ENCODE results near the gene EYS. TPM values are rescaled to one million over a fixed set of nuclear protein-coding genes. Genes with fewer than 3 reads are reported as not detected.

Gene EYS
- total and polyA plus RNA-seq, 8 donors: 0.55 to 0.58 TPM; not detected in 6

GRCh38 chr6:64074981-64075380, 1632.0 kb downstream of the EYS start:
- intact Hi-C loops (cut with DNase I; ENCODE audit: low total_unique reads): no loop called here
- TF ChIP-seq POLR2A (IDR thresholded peaks at IDR 0.05): no peak
- H3K36me3 ChIP-seq: no peaks in the 10 kb centered on the region
- H3K4me1 ChIP-seq: no peaks in the 10 kb centered on the region
- 24 to 46% (median 44%) methylated on average over 1 of the region's 1 CpG for WGBS, 5 donors
- H3K27ac ChIP-seq: no peak overlapping the region
- DNase-seq: no peak
- no peaks in the 10 kb centered on the region for H3K9me3 ChIP-seq
- no peak overlapping the region for H3K4me3 ChIP-seq
- H3K27me3 ChIP-seq: no peaks in the 10 kb centered on the region

- Histone ChIP-seq H3K36me3 (no peaks in the 10 kb centered on the region), H3K4me3 (no peak overlapping the region), H3K9me3 (no peaks in the 10 kb centered on the region), H3K4me1 (no peaks in the 10 kb centered on the region), H3K27ac (no peak overlapping the region), H3K27me3 (no peaks in the 10 kb centered on the region)
- TF ChIP-seq EP300 (IDR thresholded peaks at IDR 0.05) (no peak), POLR2AphosphoS5 (IDR thresholded peaks at IDR 0.05) (no peak)
- intact Hi-C loops (cut with DNase I; ENCODE audit: low total_unique reads): no loop called here
- 81 to 94% (median 85%) methylated on average over 1 of the region's 1 CpG for WGBS, 5 donors
- DNase-seq: no peak
Measured at GRCh38 chr6:64072686-64073085, 1634.3 kb downstream of the EYS start.

- intact Hi-C loops (cut with DNase I; ENCODE audit: low total_unique reads): no loop called here
- no peak overlapping the region for H3K27ac ChIP-seq
- TF ChIP-seq CTCF (IDR thresholded peaks at IDR 0.05) (no peak), POLR2A (IDR thresholded peaks at IDR 0.05) (no peak), EP300 (IDR thresholded peaks at IDR 0.05) (no peak), POLR2AphosphoS5 (IDR thresholded peaks at IDR 0.05) (no peak)
- H3K36me3 ChIP-seq: no peaks in the 10 kb centered on the region
- WGBS, 5 donors: 67 to 84% (median 73%) methylated on average over 1 of the region's 1 CpG
- H3K4me1 ChIP-seq: no peaks in the 10 kb centered on the region
- no peak overlapping the region for H3K4me3 ChIP-seq
- H3K9me3 ChIP-seq: no peaks in the 10 kb centered on the region
- DNase-seq: no peak
- no peaks in the 10 kb centered on the region for H3K27me3 ChIP-seq
Measured at GRCh38 chr6:64064919-64065318, 1642.1 kb downstream of the EYS start.

GRCh38 chr6:64062960-64063683, 1643.9 kb downstream of the EYS start:
- H3K27ac ChIP-seq: no peak overlapping the region
- intact Hi-C loops (cut with DNase I; ENCODE audit: low total_unique reads): no loop called here
- H3K27me3 ChIP-seq: no peaks in the 10 kb centered on the region
- no peak for TF ChIP-seq EP300 (IDR thresholded peaks at IDR 0.05)
- no peak for TF ChIP-seq POLR2A (IDR thresholded peaks at IDR 0.05)
- TF ChIP-seq CTCF (IDR thresholded peaks at IDR 0.05): no peak
- TF ChIP-seq POLR2AphosphoS5 (IDR thresholded peaks at IDR 0.05): no peak
- H3K9me3 ChIP-seq: no peaks in the 10 kb centered on the region
- no peaks in the 10 kb centered on the region for H3K4me1 ChIP-seq
- no peak for DNase-seq
- no peak overlapping the region for H3K4me3 ChIP-seq
- no peaks in the 10 kb centered on the region for H3K36me3 ChIP-seq
- WGBS, 5 donors: 84 to 89% (median 86%) methylated on average over 5 of the region's 5 CpGs

- Histone ChIP-seq H3K9me3 (no peaks in the 10 kb centered on the region), H3K27ac (no peak overlapping the region), H3K36me3 (no peaks in the 10 kb centered on the region), H3K27me3 (no peaks in the 10 kb centered on the region), H3K4me3 (no peak overlapping the region), H3K4me1 (no peaks in the 10 kb centered on the region)
- TF ChIP-seq CTCF (IDR thresholded peaks at IDR 0.05) (no peak), POLR2AphosphoS5 (IDR thresholded peaks at IDR 0.05) (no peak), POLR2A (IDR thresholded peaks at IDR 0.05) (no peak), EP300 (IDR thresholded peaks at IDR 0.05) (no peak)
- no peak for DNase-seq
- 32 to 95% (median 89%) methylated on average over 1 of the region's 1 CpG for WGBS, 5 donors
- intact Hi-C loops (cut with DNase I; ENCODE audit: low total_unique reads): no loop called here
Measured at GRCh38 chr6:64054861-64055260, 1652.2 kb downstream of the EYS start.

All from stomach (tissue), 9 donors.